H9 (cell line): ENCODE measurements around the gene GET3. TPM values are rescaled to one million over a fixed set of nuclear protein-coding genes. Genes with fewer than 3 reads are reported as not detected.

ENCODE experiments used
- DNase-seq: peaks from one replicate; pipeline ENCODE4 v3.0.0-alpha.2; 2017
- H2AFZ ChIP-seq: one replicate; pipeline ENCODE4 v1.6.1; 2013; ENCODE audit warnings: mild to moderate bottlenecking, low read length, control low read depth, moderate library complexity
- H2AK5ac ChIP-seq: 2 replicates; pipeline ENCODE4 v1.6.1; 2013; ENCODE audit warnings: low read length, control low read depth, mixed read lengths; ENCODE audit not compliant: insufficient read length
- H2BK120ac ChIP-seq: one replicate; pipeline ENCODE4 v1.6.1; 2013; ENCODE audit warnings: low read depth, mild to moderate bottlenecking, low read length, control low read depth, inconsistent platforms; ENCODE audit not compliant: poor library complexity, severe bottlenecking
- H2BK12ac ChIP-seq: 2 replicates; pipeline ENCODE4 v1.6.1; 2013; ENCODE audit warnings: low read length, control low read depth, mixed read lengths, low read depth; ENCODE audit not compliant: insufficient read length
- H2BK15ac ChIP-seq: 2 replicates; pipeline ENCODE4 v1.6.1; 2013; ENCODE audit warnings: low read depth, low read length, control low read depth
- H2BK20ac ChIP-seq: one replicate; pipeline ENCODE4 v1.6.1; 2013; ENCODE audit warnings: low read depth, mild to moderate bottlenecking, low read length, control low read depth, inconsistent platforms; ENCODE audit not compliant: poor library complexity, severe bottlenecking
- H2BK5ac ChIP-seq: 2 replicates; pipeline ENCODE4 v1.6.1; 2013; ENCODE audit warnings: low read length, control low read depth, mixed read lengths; ENCODE audit not compliant: insufficient read length
- H3K14ac ChIP-seq: 2 replicates; pipeline ENCODE4 v1.6.1; 2013; ENCODE audit warnings: low read length, control low read depth; ENCODE audit not compliant: insufficient read depth
- H3K18ac ChIP-seq: 2 replicates; pipeline ENCODE4 v1.6.1; 2013; ENCODE audit warnings: low read depth, mild to moderate bottlenecking, mixed read lengths, low read length, control low read depth; ENCODE audit not compliant: insufficient read length
- H3K23ac ChIP-seq: 2 replicates; pipeline ENCODE4 v1.6.1; 2013; ENCODE audit warnings: low read length, control low read depth, mixed read lengths, low read depth; ENCODE audit not compliant: insufficient read length
- H3K23me2 ChIP-seq: 2 replicates; pipeline ENCODE4 v1.6.1; 2013; ENCODE audit warnings: low read depth, mild to moderate bottlenecking, mixed read lengths, low read length, control low read depth; ENCODE audit not compliant: insufficient read length, poor library complexity, severe bottlenecking
- H3K27ac ChIP-seq: 2 replicates; pipeline ENCODE4 v1.5.1; 2013; ENCODE audit warnings: low read length, control low read depth, mixed read lengths, low read depth; ENCODE audit not compliant: insufficient read length
- H3K27me3 ChIP-seq: 2 replicates; pipeline ENCODE4 v1.6.1; 2013; ENCODE audit warnings: low read length, control low read depth, inconsistent platforms; ENCODE audit not compliant: insufficient read depth
- H3K4ac ChIP-seq: 2 replicates; pipeline ENCODE4 v1.6.1; 2013; ENCODE audit warnings: low read depth, mild to moderate bottlenecking, control low read depth, inconsistent platforms, low read length, moderate library complexity
- H3K4me1 ChIP-seq: 2 replicates; pipeline ENCODE4 v1.6.1; 2013; ENCODE audit warnings: low read length, control low read depth, inconsistent platforms; ENCODE audit not compliant: insufficient read depth
- H3K4me2 ChIP-seq: 2 replicates; pipeline ENCODE4 v1.6.1; 2013; ENCODE audit warnings: low read length, control low read depth, mixed read lengths; ENCODE audit not compliant: insufficient read length, insufficient read depth
- H3K56ac ChIP-seq: 2 replicates; pipeline ENCODE4 v1.6.1; 2013; ENCODE audit warnings: low read depth, mild to moderate bottlenecking, mixed read lengths, low read length, control low read depth; ENCODE audit not compliant: insufficient read length
- H3K79me1 ChIP-seq: 2 replicates; pipeline ENCODE4 v1.6.1; 2013; ENCODE audit warnings: low read depth, mild to moderate bottlenecking, moderate library complexity, low read length, control low read depth, inconsistent platforms; ENCODE audit not compliant: insufficient read depth, poor library complexity, severe bottlenecking
- H3K79me2 ChIP-seq: 2 replicates; pipeline ENCODE4 v1.6.1; 2013; ENCODE audit warnings: low read length, control low read depth, inconsistent platforms; ENCODE audit not compliant: insufficient read depth
- H3K9ac ChIP-seq: 2 replicates; pipeline ENCODE4 v1.6.1; 2013; ENCODE audit warnings: low read length, control low read depth, mixed read lengths; ENCODE audit not compliant: insufficient read length; ENCODE audit errors: extremely low read depth
- H3K9me3 ChIP-seq: one replicate; pipeline ENCODE4 v1.6.1; 2013; ENCODE audit warnings: low read depth, low read length, inconsistent platforms; ENCODE audit not compliant: control insufficient read depth
- H3T11ph ChIP-seq: one replicate; pipeline ENCODE4 v1.6.1; 2013; ENCODE audit warnings: mild to moderate bottlenecking, low read length, control low read depth, inconsistent platforms
- H4K20me1 ChIP-seq: one replicate; pipeline ENCODE4 v1.6.1; 2013; ENCODE audit not compliant: control insufficient read depth, insufficient read length, insufficient read depth
- H4K5ac ChIP-seq: 2 replicates; pipeline ENCODE4 v1.6.1; 2013; ENCODE audit warnings: low read depth, mild to moderate bottlenecking, mixed read lengths, low read length, control low read depth; ENCODE audit not compliant: insufficient read length
- H4K8ac ChIP-seq: replicated peaks from 2 replicates; pipeline ENCODE4 v1.6.1; 2013; ENCODE audit warnings: low read length, control low read depth, mixed read lengths, low read depth; ENCODE audit not compliant: insufficient read length
- H4K91ac ChIP-seq: 2 replicates; pipeline ENCODE4 v1.6.1; 2013; ENCODE audit warnings: low read depth, mild to moderate bottlenecking, moderate library complexity, mixed read lengths, low read length, control low read depth; ENCODE audit not compliant: insufficient read length
- H3K27ac Mint-ChIP-seq, 3 experiments: 2 replicates in 2 of 3; 3 replicates in 1 of 3; pipeline ENCODE4 v1.8.0; 2020 to 2021; ENCODE audit warnings: mixed read lengths in 3 of 3, mild to moderate bottlenecking in 1 of 3, moderate library complexity in 1 of 3
- H3K27me3 Mint-ChIP-seq: 2 replicates; pipeline ENCODE4 v1.8.0; 2021; ENCODE audit warnings: low read depth, mild to moderate bottlenecking, moderate library complexity, mixed read lengths
- H3K36me3 Mint-ChIP-seq, 3 experiments: 2 replicates in 2 of 3; 3 replicates in 1 of 3; pipeline ENCODE4 v1.8.0; 2020 to 2021; ENCODE audit warnings: low read depth in 3 of 3, mixed read lengths in 3 of 3; ENCODE audit not compliant: insufficient read depth in 1 of 3
- H3K4me1 Mint-ChIP-seq, 2 experiments: 2 replicates each; pipeline ENCODE4 v1.8.0; 2020; ENCODE audit warnings: mixed read lengths in 2 of 2
- H3K4me3 Mint-ChIP-seq, 2 experiments: 2 replicates in 1 of 2; 3 replicates in 1 of 2; pipeline ENCODE4 v1.8.0; 2020 to 2021; ENCODE audit warnings: mild to moderate bottlenecking in 2 of 2, mixed read lengths in 2 of 2, moderate library complexity in 1 of 2
- H3K9me3 Mint-ChIP-seq, 2 experiments: 2 replicates in 1 of 2; 3 replicates in 1 of 2; pipeline ENCODE4 v1.8.0; 2020; ENCODE audit warnings: mild to moderate bottlenecking in 2 of 2, mixed read lengths in 2 of 2, moderate library complexity in 1 of 2
- whole genome bisulfite sequencing: extraction: QIAGEN DNeasy Blood & Tissue Kit; methylation state at CpG from one replicate; pipeline ENCODE4 v1.1.7; 2013; ENCODE audit warnings: missing lambda C conversion rate, low lambda C conversion rate, mixed read lengths; ENCODE audit not compliant: insufficient read length; ENCODE audit errors: extremely low coverage; 5-methylcytosine and 5-hydroxymethylcytosine counted together
- total RNA-seq: library from RNA; stranded (reverse); gene quantifications from 2 replicates; pipeline ENCODE4 v1.2.1, GENCODE V29; 2021
- TF ChIP-seq, protein P1 (sequence below): fragments of 200-600 bp; sonication (generic); conservative IDR thresholded peaks from 3 replicates; pipeline ENCODE4 v1.8.0; 2021; ENCODE audit warnings: antibody characterized with exemption, mild to moderate bottlenecking

The GET3 gene
- total RNA-seq, 1 experiment from 2014 or later, result 81.6 TPM

DNA sequence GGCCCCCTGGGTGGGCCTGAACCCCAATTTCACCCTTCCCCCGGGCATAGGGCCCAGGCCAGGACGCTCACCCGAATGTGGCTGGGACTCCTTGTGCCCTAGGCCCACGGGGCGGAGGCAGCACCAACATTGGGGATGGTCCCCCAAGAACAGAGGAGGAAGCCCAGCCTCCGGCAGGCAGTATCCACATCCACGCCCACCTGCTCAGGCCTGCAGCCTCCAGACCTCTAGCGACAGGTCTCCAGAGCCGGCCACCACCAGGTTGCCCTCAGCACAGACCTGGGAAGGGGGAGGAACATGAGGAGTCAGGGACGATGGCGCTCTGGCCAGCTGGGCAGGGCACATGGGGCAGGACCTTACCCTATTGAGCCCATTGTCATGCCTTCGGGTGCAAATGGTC lies 48.3 kb upstream of the GET3 start:
- DNase-seq, result no peak
- Mint-ChIP-seq H3K36me3 (no peaks in the 10 kb centered on the region; a peak in 1 of 7 replicates), H3K9me3 (no peaks in the 10 kb centered on the region), H3K27me3 (no peaks in the 10 kb centered on the region; the same call in 1 of the 2 replicates), H3K4me1 (no peaks in the 10 kb centered on the region), H3K4me3 (no peak overlapping the region), H3K27ac (no peak overlapping the region)
- H3T11ph ChIP-seq, result no peak overlapping the region
- H4K20me1 ChIP-seq, result no peaks in the 10 kb centered on the region
- no peak overlapping the region for H4K91ac ChIP-seq
- no peak overlapping the region for H2BK12ac ChIP-seq
- no peak overlapping the region for H2AFZ ChIP-seq
- H3K79me1 ChIP-seq, result no peaks in the 10 kb centered on the region
- TF ChIP-seq, protein P1, sequence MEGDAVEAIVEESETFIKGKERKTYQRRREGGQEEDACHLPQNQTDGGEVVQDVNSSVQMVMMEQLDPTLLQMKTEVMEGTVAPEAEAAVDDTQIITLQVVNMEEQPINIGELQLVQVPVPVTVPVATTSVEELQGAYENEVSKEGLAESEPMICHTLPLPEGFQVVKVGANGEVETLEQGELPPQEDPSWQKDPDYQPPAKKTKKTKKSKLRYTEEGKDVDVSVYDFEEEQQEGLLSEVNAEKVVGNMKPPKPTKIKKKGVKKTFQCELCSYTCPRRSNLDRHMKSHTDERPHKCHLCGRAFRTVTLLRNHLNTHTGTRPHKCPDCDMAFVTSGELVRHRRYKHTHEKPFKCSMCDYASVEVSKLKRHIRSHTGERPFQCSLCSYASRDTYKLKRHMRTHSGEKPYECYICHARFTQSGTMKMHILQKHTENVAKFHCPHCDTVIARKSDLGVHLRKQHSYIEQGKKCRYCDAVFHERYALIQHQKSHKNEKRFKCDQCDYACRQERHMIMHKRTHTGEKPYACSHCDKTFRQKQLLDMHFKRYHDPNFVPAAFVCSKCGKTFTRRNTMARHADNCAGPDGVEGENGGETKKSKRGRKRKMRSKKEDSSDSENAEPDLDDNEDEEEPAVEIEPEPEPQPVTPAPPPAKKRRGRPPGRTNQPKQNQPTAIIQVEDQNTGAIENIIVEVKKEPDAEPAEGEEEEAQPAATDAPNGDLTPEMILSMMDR, result no peak
- H3K4me2 ChIP-seq, result no peak overlapping the region
- H3K56ac ChIP-seq, result no peak overlapping the region
- H4K8ac ChIP-seq, result no peak overlapping the region
- no peak overlapping the region for H3K4ac ChIP-seq
- no peak overlapping the region for H2BK5ac ChIP-seq
- no peak overlapping the region for H3K23ac ChIP-seq
- no peak overlapping the region for H3K27ac ChIP-seq
- no peaks in the 10 kb centered on the region for H3K9me3 ChIP-seq
- no peak overlapping the region for H2BK120ac ChIP-seq
- no peak overlapping the region for H2AK5ac ChIP-seq
- no peak overlapping the region for H4K5ac ChIP-seq
- H2BK20ac ChIP-seq, result no peak overlapping the region
- H3K79me2 ChIP-seq, result no peaks in the 10 kb centered on the region
- no peak overlapping the region for H3K18ac ChIP-seq
- H3K23me2 ChIP-seq, result no peaks in the 10 kb centered on the region
- no peak overlapping the region for H3K9ac ChIP-seq
- H2BK15ac ChIP-seq, result no peak overlapping the region
- H3K27me3 ChIP-seq, result no peaks in the 10 kb centered on the region
- no peaks in the 10 kb centered on the region for H3K4me1 ChIP-seq
- no CpG with 5 or more reads among the region's 12 CpGs for WGBS
- no peak overlapping the region for H3K14ac ChIP-seq
